SK-N-MC (cell line): ENCODE results near the gene SSX2IP.

Experiments
- EZH2 ChIP-seq: fragments of 200-600 bp; sonication (generic); IDR thresholded peaks from one replicate; pipeline ENCODE4 v1.6.1; 2017; ENCODE audit warnings: antibody characterized with exemption
- POLR2AphosphoS5 ChIP-seq: IDR thresholded peaks from 2 replicates; pipeline ENCODE4 v1.6.1; 2012; ENCODE audit warnings: mild to moderate bottlenecking, low read depth, low read length, borderline replicate concordance

GRCh38 chr1:84598418-84598817, 91.8 kb downstream of the SSX2IP start:
- TF ChIP-seq EZH2, result no peak
- no peak for TF ChIP-seq POLR2AphosphoS5
